Stimulated activated naive B cell treated with anti-CD40 and anti-IgM and Interleukin-4, amounts not matched to agents 10 μg/mL and 1 μg/mL and 100 μg/mL, for 72 hours (primary cell): Measurements from ENCODE around the gene CDK5RAP2.
"Not testable (repeated sequence)": the region's sequence is repeated elsewhere in the genome, so short reads cannot be mapped to it uniquely, and the experiment has no call there.

Experiments used
- ATAC-seq, 2 donors: fragments of 150-1000 bp; cut with Tn5 transposase; replicated peaks; 2 replicates each; pipeline ENCODE4 v1.10.0; 2021; ENCODE audit warnings: moderate library complexity in 1 of 2
- DNase-seq: peaks from one replicate; pipeline ENCODE4 v3.0.0; 2021
- H3K27ac Mint-ChIP-seq: one replicate; pipeline ENCODE4 v1.8.0; 2022; ENCODE audit warnings: mild to moderate bottlenecking, mixed read lengths
- H3K27me3 Mint-ChIP-seq, 2 donors: one replicate each; pipeline ENCODE4 v1.8.0; 2022; ENCODE audit warnings: mixed read lengths in 2 of 2
- H3K36me3 Mint-ChIP-seq, 2 donors: one replicate each; pipeline ENCODE4 v1.8.0; 2022; ENCODE audit warnings: mixed read lengths in 2 of 2, mild to moderate bottlenecking in 1 of 2
- H3K4me1 Mint-ChIP-seq, 2 donors: one replicate each; pipeline ENCODE4 v1.8.0; 2022; ENCODE audit warnings: mixed read lengths in 2 of 2, mild to moderate bottlenecking in 1 of 2
- H3K4me3 Mint-ChIP-seq, 2 donors: one replicate each; pipeline ENCODE4 v1.8.0; 2022; ENCODE audit warnings: mild to moderate bottlenecking in 2 of 2, mixed read lengths in 2 of 2, moderate library complexity in 1 of 2
- H3K9me3 Mint-ChIP-seq, 2 donors: one replicate each; pipeline ENCODE4 v1.8.0; 2022; ENCODE audit warnings: mixed read lengths in 2 of 2, mild to moderate bottlenecking in 1 of 2

The CDK5RAP2 gene

GRCh38 chr9:120474591-120475243 lies 105.2 kb downstream of the CDK5RAP2 start:
- no peak overlapping the region for H3K27ac Mint-ChIP-seq
- DNase-seq (no peak), ATAC-seq (no peak)

GRCh38 chr9:120473608-120474007 lies 106.4 kb downstream of the CDK5RAP2 start:
- H3K27me3 Mint-ChIP-seq = no peaks in the 10 kb centered on the region
- ATAC-seq = no peak
- H3K36me3 Mint-ChIP-seq = peaks cover 43 to 75% of the 10 kb centered on the region in 2 donors
- no peaks in the 10 kb centered on the region for H3K4me1 Mint-ChIP-seq
- peak overlapping the region; percentile 56 for H3K27ac Mint-ChIP-seq
- no peak for DNase-seq
- H3K9me3 Mint-ChIP-seq = no peaks in the 10 kb centered on the region
- no peak overlapping the region for H3K4me3 Mint-ChIP-seq

More at GRCh38 chr9:120474591-120475243, 105.2 kb downstream of the CDK5RAP2 start:
- Mint-ChIP-seq H3K27me3 (no peaks in the 10 kb centered on the region), H3K4me3 (no peak overlapping the region), H3K36me3 (peaks cover 42 to 73% of the 10 kb centered on the region in 2 donors), H3K4me1 (no peaks in the 10 kb centered on the region), H3K9me3 (no peaks in the 10 kb centered on the region)

GRCh38 chr9:120465685-120466407 lies 114.1 kb downstream of the CDK5RAP2 start:
- Mint-ChIP-seq H3K36me3 (peaks cover 47 to 73% of the 10 kb centered on the region in 2 donors), H3K4me1 (peaks cover 0 to 2% of the 10 kb centered on the region in 2 donors), H3K9me3 (no peaks in the 10 kb centered on the region), H3K27me3 (no peaks in the 10 kb centered on the region), H3K4me3 (no peak overlapping the region), H3K27ac (no peak overlapping the region)
- DNase-seq = no peak
- ATAC-seq = no peak

GRCh38 chr9:120464887-120465421 lies 115.0 kb downstream of the CDK5RAP2 start:
- Mint-ChIP-seq H3K27ac (no peak overlapping the region), H3K4me1 (peaks cover 0 to 2% of the 10 kb centered on the region in 2 donors), H3K27me3 (no peaks in the 10 kb centered on the region), H3K9me3 (no peaks in the 10 kb centered on the region), H3K4me3 (no peak overlapping the region), H3K36me3 (peaks cover 40 to 71% of the 10 kb centered on the region in 2 donors)
- ATAC-seq (no peak), DNase-seq (no peak)

GRCh38 chr9:120464176-120464886 lies 115.6 kb downstream of the CDK5RAP2 start:
- ATAC-seq (no peak), DNase-seq (no peak)
- H3K4me3 Mint-ChIP-seq = no peak overlapping the region
- H3K9me3 Mint-ChIP-seq = no peaks in the 10 kb centered on the region
- no peak overlapping the region for H3K27ac Mint-ChIP-seq
- H3K27me3 Mint-ChIP-seq = no peaks in the 10 kb centered on the region
- peaks cover 0 to 2% of the 10 kb centered on the region in 2 donors for H3K4me1 Mint-ChIP-seq
- peaks cover 41 to 71% of the 10 kb centered on the region in 2 donors for H3K36me3 Mint-ChIP-seq

- Mint-ChIP-seq H3K9me3 (no peaks in the 10 kb centered on the region), H3K27me3 (no peaks in the 10 kb centered on the region), H3K36me3 (peaks cover 37 to 71% of the 10 kb centered on the region in 2 donors), H3K4me3 (no peak overlapping the region), H3K4me1 (peaks cover 0 to 2% of the 10 kb centered on the region in 2 donors), H3K27ac (no peak overlapping the region)
- no peak for ATAC-seq
- DNase-seq = no peak
Observed at GRCh38 chr9:120463765-120464164, 116.2 kb downstream of the CDK5RAP2 start.

- not testable (repeated sequence) for DNase-seq, ATAC-seq, H3K9me3 Mint-ChIP-seq, H3K4me3 Mint-ChIP-seq, H3K27me3 Mint-ChIP-seq, H3K4me1 Mint-ChIP-seq
- Mint-ChIP-seq H3K36me3 (peaks cover 46 to 81% of the 10 kb centered on the region in 2 donors), H3K27ac (peak overlapping the region; percentile 5)
Observed at GRCh38 chr9:120461677-120462076, 118.3 kb downstream of the CDK5RAP2 start.

- H3K9me3 Mint-ChIP-seq = peaks cover 2 to 6% of the 10 kb centered on the region in 2 donors
- H3K27ac Mint-ChIP-seq = no peak overlapping the region
- DNase-seq = no peak
- ATAC-seq = no peak
- H3K27me3 Mint-ChIP-seq = no peaks in the 10 kb centered on the region
- H3K36me3 Mint-ChIP-seq = peaks cover 53 to 75% of the 10 kb centered on the region in 2 donors
- H3K4me1 Mint-ChIP-seq = no peaks in the 10 kb centered on the region
- H3K4me3 Mint-ChIP-seq = no peak overlapping the region
Observed at GRCh38 chr9:120456218-120456617, 123.7 kb downstream of the CDK5RAP2 start.

GRCh38 chr9:120454467-120454866 lies 125.5 kb downstream of the CDK5RAP2 start:
- DNase-seq = no peak
- Mint-ChIP-seq H3K27me3 (no peaks in the 10 kb centered on the region), H3K4me1 (no peaks in the 10 kb centered on the region), H3K4me3 (no peak overlapping the region), H3K9me3 (peaks cover 2 to 6% of the 10 kb centered on the region in 2 donors), H3K36me3 (peaks cover 59 to 75% of the 10 kb centered on the region in 2 donors), H3K27ac (no peak overlapping the region)
- ATAC-seq = no peak

- H3K36me3 Mint-ChIP-seq = peaks cover 63 to 74% of the 10 kb centered on the region in 2 donors
- H3K4me3 Mint-ChIP-seq = no peak overlapping the region
- DNase-seq = no peak
- H3K9me3 Mint-ChIP-seq = peaks cover 2 to 6% of the 10 kb centered on the region in 2 donors
- H3K4me1 Mint-ChIP-seq = no peaks in the 10 kb centered on the region
- H3K27ac Mint-ChIP-seq = no peak overlapping the region
- H3K27me3 Mint-ChIP-seq = no peaks in the 10 kb centered on the region
- no peak for ATAC-seq
Observed at GRCh38 chr9:120453792-120454191, 126.2 kb downstream of the CDK5RAP2 start.

GRCh38 chr9:120452631-120453030 lies 127.3 kb downstream of the CDK5RAP2 start:
- Mint-ChIP-seq H3K36me3 (peaks cover 62 to 71% of the 10 kb centered on the region in 2 donors), H3K4me3 (no peak overlapping the region), H3K9me3 (peaks cover 2 to 6% of the 10 kb centered on the region in 2 donors), H3K27ac (no peak overlapping the region), H3K4me1 (peaks cover 0 to 3% of the 10 kb centered on the region in 2 donors), H3K27me3 (no peaks in the 10 kb centered on the region)
- ATAC-seq (no peak), DNase-seq (no peak)

- Mint-ChIP-seq H3K27ac (no peak overlapping the region), H3K9me3 (peaks cover 2 to 8% of the 10 kb centered on the region in 2 donors), H3K36me3 (peaks cover 58 to 70% of the 10 kb centered on the region in 2 donors), H3K4me1 (peaks cover 0 to 12% of the 10 kb centered on the region in 2 donors), H3K4me3 (no peak overlapping the region), H3K27me3 (no peaks in the 10 kb centered on the region)
- no peak for DNase-seq
- no peak for ATAC-seq
Observed at GRCh38 chr9:120450916-120451315, 129.1 kb downstream of the CDK5RAP2 start.

- Mint-ChIP-seq H3K4me1 (peaks cover 0 to 12% of the 10 kb centered on the region in 2 donors), H3K4me3 (no peak overlapping the region), H3K9me3 (peaks cover 0 to 5% of the 10 kb centered on the region in 2 donors), H3K36me3 (peaks cover 46 to 57% of the 10 kb centered on the region in 2 donors), H3K27me3 (no peaks in the 10 kb centered on the region), H3K27ac (no peak overlapping the region)
- DNase-seq (no peak), ATAC-seq (no peak)
Observed at GRCh38 chr9:120449566-120449965, 130.4 kb downstream of the CDK5RAP2 start.

- H3K27ac Mint-ChIP-seq = no peak overlapping the region
- DNase-seq = no peak
- ATAC-seq = no peak
- H3K27me3 Mint-ChIP-seq = no peaks in the 10 kb centered on the region
- no peak overlapping the region for H3K4me3 Mint-ChIP-seq
- H3K36me3 Mint-ChIP-seq = peaks cover 43 to 52% of the 10 kb centered on the region in 2 donors
- peaks cover 0 to 5% of the 10 kb centered on the region in 2 donors for H3K9me3 Mint-ChIP-seq
- peaks cover 0 to 14% of the 10 kb centered on the region in 2 donors for H3K4me1 Mint-ChIP-seq
Observed at GRCh38 chr9:120447959-120448500, 131.9 kb downstream of the CDK5RAP2 start.
